SU-DHL-6 (cell line): ENCODE results near the gene CDIPT.

ENCODE experiments used
- EZH2phosphoT487 ChIP-seq: fragments of 200-600 bp; sonication (generic), shearing (Covaris generic); conservative IDR thresholded peaks from 2 replicates; pipeline ENCODE4 v1.6.1; 2018; ENCODE audit warnings: mild to moderate bottlenecking, antibody characterized with exemption, low read length, moderate library complexity, mixed read lengths
- TF ChIP-seq, protein P1 (sequence below): fragments of 200-600 bp; sonication (generic); IDR thresholded peaks from one replicate; pipeline ENCODE4 v1.5.1; 2017; ENCODE audit warnings: antibody characterized with exemption, mild to moderate bottlenecking, low read length, moderate library complexity; ENCODE audit not compliant: insufficient read depth, poor library complexity, severe bottlenecking

- TF ChIP-seq, protein P1, sequence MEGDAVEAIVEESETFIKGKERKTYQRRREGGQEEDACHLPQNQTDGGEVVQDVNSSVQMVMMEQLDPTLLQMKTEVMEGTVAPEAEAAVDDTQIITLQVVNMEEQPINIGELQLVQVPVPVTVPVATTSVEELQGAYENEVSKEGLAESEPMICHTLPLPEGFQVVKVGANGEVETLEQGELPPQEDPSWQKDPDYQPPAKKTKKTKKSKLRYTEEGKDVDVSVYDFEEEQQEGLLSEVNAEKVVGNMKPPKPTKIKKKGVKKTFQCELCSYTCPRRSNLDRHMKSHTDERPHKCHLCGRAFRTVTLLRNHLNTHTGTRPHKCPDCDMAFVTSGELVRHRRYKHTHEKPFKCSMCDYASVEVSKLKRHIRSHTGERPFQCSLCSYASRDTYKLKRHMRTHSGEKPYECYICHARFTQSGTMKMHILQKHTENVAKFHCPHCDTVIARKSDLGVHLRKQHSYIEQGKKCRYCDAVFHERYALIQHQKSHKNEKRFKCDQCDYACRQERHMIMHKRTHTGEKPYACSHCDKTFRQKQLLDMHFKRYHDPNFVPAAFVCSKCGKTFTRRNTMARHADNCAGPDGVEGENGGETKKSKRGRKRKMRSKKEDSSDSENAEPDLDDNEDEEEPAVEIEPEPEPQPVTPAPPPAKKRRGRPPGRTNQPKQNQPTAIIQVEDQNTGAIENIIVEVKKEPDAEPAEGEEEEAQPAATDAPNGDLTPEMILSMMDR, result no peak
- TF ChIP-seq EZH2phosphoT487, result no peak
Observed at GRCh38 chr16:29908719-29909220, 45.7 kb upstream of the CDIPT start.
